Stimulated activated CD8-positive, alpha-beta memory T cell treated with anti-CD3 and anti-CD28 coated beads, Interleukin-4, amount 100 ng/mL, for 24 hours (primary cell): ENCODE measurements around the gene MEMO1.
"Not testable (repeated sequence)": the region's sequence is repeated elsewhere in the genome, so short reads cannot be mapped to it uniquely, and the experiment has no call there.

Experiments
- DNase-seq: peaks from one replicate; pipeline ENCODE4 v3.0.0-alpha.2; 2020; ENCODE audit warnings: low read depth

The MEMO1 gene

GRCh38 chr2:31998731-31999383 is 12.0 kb downstream of the MEMO1 start:
- DNase-seq, result no peak

- no peak for DNase-seq
Observed at GRCh38 chr2:31997653-31998052, 13.2 kb downstream of the MEMO1 start.

GRCh38 chr2:31996571-31997150 is 14.1 kb downstream of the MEMO1 start:
- DNase-seq, result no peak

GRCh38 chr2:31992934-31993333 is 17.9 kb downstream of the MEMO1 start:
- DNase-seq, result no peak

GRCh38 chr2:31992025-31992579 is 18.7 kb downstream of the MEMO1 start:
- no peak for DNase-seq

GRCh38 chr2:31989946-31990345 is 20.9 kb downstream of the MEMO1 start:
- DNase-seq, result no peak

GRCh38 chr2:31987454-31988220 is 23.2 kb downstream of the MEMO1 start:
- DNase-seq, result no peak

GRCh38 chr2:31986906-31987305 is 23.9 kb downstream of the MEMO1 start:
- DNase-seq, result no peak

- no peak for DNase-seq
Observed at GRCh38 chr2:31983762-31984467, 26.9 kb downstream of the MEMO1 start.

GRCh38 chr2:31980674-31981356 is 30.0 kb downstream of the MEMO1 start:
- no peak for DNase-seq

GRCh38 chr2:31979956-31980355 is 30.9 kb downstream of the MEMO1 start:
- DNase-seq, result no peak

GRCh38 chr2:31979018-31979417 is 31.8 kb downstream of the MEMO1 start:
- no peak for DNase-seq

GRCh38 chr2:31978436-31978835 is 32.4 kb downstream of the MEMO1 start:
- no peak for DNase-seq

GRCh38 chr2:31973665-31974064 is 37.1 kb downstream of the MEMO1 start:
- DNase-seq, result no peak

- no peak for DNase-seq
Observed at GRCh38 chr2:31972059-31972458, 38.7 kb downstream of the MEMO1 start.

GRCh38 chr2:31969178-31969577 is 41.6 kb downstream of the MEMO1 start:
- DNase-seq, result no peak

GRCh38 chr2:31967790-31968189 is 43.0 kb downstream of the MEMO1 start:
- no peak for DNase-seq

- not testable (repeated sequence) for DNase-seq
Observed at GRCh38 chr2:31966402-31966801, 44.4 kb downstream of the MEMO1 start.

GRCh38 chr2:31965094-31965493 is 45.7 kb downstream of the MEMO1 start:
- DNase-seq, result no peak

GRCh38 chr2:31962757-31963361 is 47.9 kb downstream of the MEMO1 start:
- DNase-seq, result peak; percentile 13

GRCh38 chr2:31958140-31958717 is 52.6 kb downstream of the MEMO1 start:
- DNase-seq, result no peak
